ENCODE measurements around the gene UXS1. TPM values are rescaled to one million over a fixed set of nuclear protein-coding genes. Genes with fewer than 3 reads are reported as not detected.
"Not testable (repeated sequence)": the region's sequence is repeated elsewhere in the genome, so short reads cannot be mapped to it uniquely, and the experiment has no call there.

UXS1 gene
- total and polyA plus RNA-seq, 2 experiments from 2014 or later = 35.8 to 57.5 TPM

DNA sequence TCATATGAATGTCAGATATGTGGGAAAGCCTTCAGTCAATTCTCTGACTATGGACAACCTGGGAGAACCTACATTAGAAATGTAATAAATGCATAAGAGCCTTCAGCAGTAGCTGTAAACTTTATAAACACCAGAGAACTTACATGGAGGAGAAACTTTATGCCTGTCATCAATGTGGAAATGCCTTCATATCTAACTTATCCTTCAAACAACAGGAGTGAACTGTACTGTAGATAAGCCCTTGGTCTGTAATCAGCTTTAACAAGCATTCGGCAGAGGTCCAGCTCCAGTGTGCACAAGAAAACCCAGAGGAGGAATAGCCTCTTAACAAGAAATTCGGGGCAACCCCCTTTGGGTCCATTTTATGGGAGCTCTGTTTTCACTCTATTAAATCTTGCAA, 14.8 kb upstream of the UXS1 start:
- Histone ChIP-seq H4K20me1 (ENCODE audit: insufficient read depth) (no peaks in the 10 kb centered on the region), H3K4me2 (ENCODE audit: unreplicated experiment) (no peak overlapping the region), H3K36me3 (ENCODE audit: low read depth) (no peaks in the 10 kb centered on the region), H3K9ac (no peak overlapping the region), H3F3A (ENCODE audit: insufficient read depth) (no peaks in the 10 kb centered on the region), H3K27me3 (replicated peaks; ENCODE audit: insufficient read depth) (peaks cover 17% of the 10 kb centered on the region), H3K79me2 (ENCODE audit: insufficient read depth) (no peaks in the 10 kb centered on the region), H3K4me1 (ENCODE audit: insufficient read depth) (no peaks in the 10 kb centered on the region), H3K9me3 (ENCODE audit: low read depth) (no peaks in the 10 kb centered on the region), H2AFZ (no peak overlapping the region), H3K4me3 (no peak overlapping the region), H3K9me2 (ENCODE audit: insufficient read depth) (no peaks in the 10 kb centered on the region), H3K27ac (no peak overlapping the region)
- TF ChIP-seq EZH2 (IDR thresholded peaks at IDR 0.05; ENCODE audit: insufficient read depth, poor library complexity, severe bottlenecking) (no peak), EZH2phosphoT487 (IDR thresholded peaks at IDR 0.05; ENCODE audit: insufficient read depth, low read depth) (no peak)
- in situ Hi-C loops (cut with MboI) = no loop called here
- 25 to 37% methylated on average over 2 of the region's 2 CpGs for WGBS, 2 experiments (ENCODE audit: low coverage in 1 of 2, low lambda C conversion rate in 2 of 2, missing lambda C conversion rate in 2 of 2)
- DNase-seq = no peak

DNA sequence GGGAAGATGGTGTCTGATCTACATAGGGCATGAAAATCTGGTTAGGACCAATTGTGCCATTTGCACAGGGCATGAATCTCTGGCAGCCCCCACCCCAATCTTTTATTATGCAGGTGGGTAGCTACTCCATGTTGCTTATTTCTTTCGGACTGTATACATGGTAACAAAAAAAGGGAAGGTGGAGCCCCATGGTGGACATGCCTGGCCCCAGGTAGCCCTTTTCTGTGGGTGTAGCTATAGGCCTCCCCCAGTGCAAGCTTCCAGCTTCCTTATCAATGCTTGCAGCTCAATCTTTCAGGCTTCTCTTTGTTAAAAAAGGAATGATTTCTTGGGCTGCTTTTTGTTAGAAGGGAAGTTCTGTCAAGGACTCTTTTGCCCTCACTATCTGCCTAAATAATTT, 14.3 kb upstream of the UXS1 start:
- no peak overlapping the region for H3K27ac ChIP-seq
- 46 to 47% methylated on average over 1 of the region's 1 CpG for WGBS, 2 experiments (ENCODE audit: low coverage in 1 of 2, low lambda C conversion rate in 2 of 2, missing lambda C conversion rate in 2 of 2)
- no peaks in the 10 kb centered on the region for H3K9me3 ChIP-seq (ENCODE audit: low read depth)
- no peaks in the 10 kb centered on the region for H3K36me3 ChIP-seq (ENCODE audit: low read depth)
- no peak for TF ChIP-seq EZH2 (IDR thresholded peaks at IDR 0.05; ENCODE audit: insufficient read depth, poor library complexity, severe bottlenecking)
- no peak for TF ChIP-seq EZH2phosphoT487 (IDR thresholded peaks at IDR 0.05; ENCODE audit: insufficient read depth, low read depth)
- H3F3A ChIP-seq (ENCODE audit: insufficient read depth) = no peaks in the 10 kb centered on the region
- H3K79me2 ChIP-seq (ENCODE audit: insufficient read depth) = no peaks in the 10 kb centered on the region
- H4K20me1 ChIP-seq (ENCODE audit: insufficient read depth) = no peaks in the 10 kb centered on the region
- no peak overlapping the region for H3K4me3 ChIP-seq
- H2AFZ ChIP-seq = no peak overlapping the region
- H3K4me1 ChIP-seq (ENCODE audit: insufficient read depth) = no peaks in the 10 kb centered on the region
- in situ Hi-C loops (cut with MboI) = no loop called here
- H3K4me2 ChIP-seq (ENCODE audit: unreplicated experiment) = no peak overlapping the region
- no peak for DNase-seq
- no peak overlapping the region for H3K9ac ChIP-seq
- H3K9me2 ChIP-seq (ENCODE audit: insufficient read depth) = no peaks in the 10 kb centered on the region
- H3K27me3 ChIP-seq (replicated peaks; ENCODE audit: insufficient read depth) = peaks cover 22% of the 10 kb centered on the region

DNA sequence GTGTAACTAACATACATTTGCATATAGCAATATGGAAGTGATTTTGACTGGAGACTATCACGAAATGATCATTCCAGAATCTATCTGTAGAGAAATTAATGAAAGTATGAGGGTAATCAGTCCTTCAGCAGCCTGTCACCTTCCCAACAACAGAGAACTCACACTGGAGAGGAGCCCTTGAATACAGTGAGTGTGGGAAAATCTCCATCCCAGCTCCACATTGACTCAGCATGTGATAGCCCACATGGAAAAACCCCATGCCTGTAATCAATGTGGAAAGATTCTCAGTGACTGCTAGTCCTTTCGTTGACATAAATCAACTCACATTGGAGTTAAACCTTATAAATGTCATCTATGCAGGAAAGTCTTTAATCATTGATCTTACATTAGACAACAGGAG, 13.1 kb upstream of the UXS1 start:
- in situ Hi-C loops (cut with MboI) = no loop called here
- Histone ChIP-seq H3K4me2 (ENCODE audit: unreplicated experiment) (no peak overlapping the region), H3K9me3 (ENCODE audit: low read depth) (no peaks in the 10 kb centered on the region), H2AFZ (no peak overlapping the region), H3K4me3 (no peak overlapping the region), H3K79me2 (ENCODE audit: insufficient read depth) (no peaks in the 10 kb centered on the region), H4K20me1 (ENCODE audit: insufficient read depth) (no peaks in the 10 kb centered on the region), H3K9me2 (ENCODE audit: insufficient read depth) (no peaks in the 10 kb centered on the region), H3F3A (ENCODE audit: insufficient read depth) (no peaks in the 10 kb centered on the region), H3K27me3 (replicated peaks; ENCODE audit: insufficient read depth) (peaks cover 28% of the 10 kb centered on the region), H3K36me3 (ENCODE audit: low read depth) (no peaks in the 10 kb centered on the region), H3K9ac (no peak overlapping the region), H3K4me1 (ENCODE audit: insufficient read depth) (no peaks in the 10 kb centered on the region), H3K27ac (no peak overlapping the region)
- DNase-seq = no peak
- 24 to 30% methylated on average over 2 of the region's 2 CpGs for WGBS, 2 experiments (ENCODE audit: low coverage in 1 of 2, low lambda C conversion rate in 2 of 2, missing lambda C conversion rate in 2 of 2)
- TF ChIP-seq EZH2 (IDR thresholded peaks at IDR 0.05; ENCODE audit: insufficient read depth, poor library complexity, severe bottlenecking) = no peak
- no peak for TF ChIP-seq EZH2phosphoT487 (IDR thresholded peaks at IDR 0.05; ENCODE audit: insufficient read depth, low read depth)

DNA sequence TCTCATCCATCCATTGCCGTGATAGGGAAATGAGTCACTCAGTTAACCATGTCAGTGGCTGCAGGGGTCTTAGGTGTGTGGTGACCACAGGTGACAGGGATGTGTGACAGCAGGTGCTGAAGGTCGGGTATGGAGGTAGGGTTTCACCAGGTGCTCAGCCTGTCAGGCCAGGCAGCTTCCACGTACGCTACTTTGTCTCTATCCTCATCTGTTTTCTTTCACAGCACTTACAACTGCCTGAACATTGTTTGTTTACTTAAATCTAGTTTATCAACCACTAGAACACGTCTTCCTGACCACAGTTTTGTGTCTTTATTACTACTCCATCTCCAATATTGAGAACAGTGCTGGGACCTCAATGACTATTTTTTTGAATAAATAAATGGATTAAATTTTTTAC, 11.4 kb upstream of the UXS1 start:
- H3F3A ChIP-seq (ENCODE audit: insufficient read depth) = no peaks in the 10 kb centered on the region
- no peaks in the 10 kb centered on the region for H3K79me2 ChIP-seq (ENCODE audit: insufficient read depth)
- H3K4me3 ChIP-seq = no peak overlapping the region
- no peak for DNase-seq
- H3K9ac ChIP-seq = no peak overlapping the region
- no peak overlapping the region for H2AFZ ChIP-seq
- in situ Hi-C loops (cut with MboI) = no loop called here
- H3K27me3 ChIP-seq (replicated peaks; ENCODE audit: insufficient read depth) = peaks cover 28% of the 10 kb centered on the region
- WGBS, 2 experiments (ENCODE audit: low coverage in 1 of 2, low lambda C conversion rate in 2 of 2, missing lambda C conversion rate in 2 of 2) = 46 to 57% methylated on average over 4 of the region's 5 CpGs
- H3K9me2 ChIP-seq (ENCODE audit: insufficient read depth) = no peaks in the 10 kb centered on the region
- H3K4me1 ChIP-seq (ENCODE audit: insufficient read depth) = no peaks in the 10 kb centered on the region
- H3K9me3 ChIP-seq (ENCODE audit: low read depth) = no peaks in the 10 kb centered on the region
- no peak overlapping the region for H3K4me2 ChIP-seq (ENCODE audit: unreplicated experiment)
- H4K20me1 ChIP-seq (ENCODE audit: insufficient read depth) = no peaks in the 10 kb centered on the region
- no peak for TF ChIP-seq EZH2 (IDR thresholded peaks at IDR 0.05; ENCODE audit: insufficient read depth, poor library complexity, severe bottlenecking)
- TF ChIP-seq EZH2phosphoT487 (IDR thresholded peaks at IDR 0.05; ENCODE audit: insufficient read depth, low read depth) = no peak
- no peaks in the 10 kb centered on the region for H3K36me3 ChIP-seq (ENCODE audit: low read depth)
- H3K27ac ChIP-seq = no peak overlapping the region

DNA sequence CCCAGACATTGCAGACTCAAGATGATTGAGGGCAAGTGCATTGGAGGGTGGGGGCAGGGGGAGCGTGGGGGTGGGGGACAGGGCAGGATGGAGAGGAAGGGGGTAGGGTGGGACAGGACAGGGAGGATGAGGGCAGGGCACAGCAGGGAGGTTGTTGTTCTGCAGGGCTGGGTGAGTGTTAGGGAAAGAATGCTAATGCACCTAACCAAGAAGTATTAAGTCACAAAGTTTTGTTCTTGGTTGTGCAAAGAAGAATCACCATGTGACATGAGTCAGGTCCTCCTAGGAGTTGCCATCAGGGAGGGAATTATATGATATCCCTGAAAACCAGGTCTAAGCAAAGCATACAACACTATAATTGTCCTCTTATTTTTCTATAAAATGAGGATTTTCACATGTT, 10.4 kb upstream of the UXS1 start:
- not testable (repeated sequence) for H4K20me1 ChIP-seq (ENCODE audit: insufficient read depth); H3F3A ChIP-seq (ENCODE audit: insufficient read depth)
- WGBS, 2 experiments (ENCODE audit: low coverage in 1 of 2, low lambda C conversion rate in 2 of 2, missing lambda C conversion rate in 2 of 2) = 0 to 5% methylated on average over 1 of the region's 1 CpG

More for the DNA sequence above, 10.4 kb upstream of the UXS1 start:
- H3K4me3 ChIP-seq; DNase-seq; H3K9me2 ChIP-seq (ENCODE audit: insufficient read depth); H3K4me1 ChIP-seq (ENCODE audit: insufficient read depth); H3K36me3 ChIP-seq (ENCODE audit: low read depth); in situ Hi-C loops (cut with MboI); H2AFZ ChIP-seq; H3K4me2 ChIP-seq (ENCODE audit: unreplicated experiment); H3K79me2 ChIP-seq (ENCODE audit: insufficient read depth); H3K9ac ChIP-seq; H3K27ac ChIP-seq; H3K9me3 ChIP-seq (ENCODE audit: low read depth): not testable (repeated sequence)
- H3K27me3 ChIP-seq (replicated peaks; ENCODE audit: insufficient read depth) = peaks cover 28% of the 10 kb centered on the region

All from GM23248 (cell line).